ENCODE results near the gene OPCML.

OPCML gene

GRCh38 chr11:132595711-132596134 is 936.6 kb downstream of the OPCML start:
- Histone ChIP-seq H3K4me3 (no peak overlapping the region), H3K9me3 (no peaks in the 10 kb centered on the region), H3K4me1 (no peaks in the 10 kb centered on the region), H3K27me3 (ENCODE audit: low read depth) (no peaks in the 10 kb centered on the region), H3K36me3 (replicated peaks) (no peaks in the 10 kb centered on the region)
- in situ Hi-C loops (cut with MboI; ENCODE audit: low sequenced_read_pairs): no loop called here
- no peak for DNase-seq (ENCODE audit: low spot score in 2 of 2)

- H3K36me3 ChIP-seq (replicated peaks): no peaks in the 10 kb centered on the region
- in situ Hi-C loops (cut with MboI; ENCODE audit: low sequenced_read_pairs): no loop called here
Observed at GRCh38 chr11:132595246-132595645, 937.1 kb downstream of the OPCML start.

GRCh38 chr11:132590986-132591385 is 941.3 kb downstream of the OPCML start:
- no peak for DNase-seq (ENCODE audit: low spot score in 2 of 2)
- H3K9me3 ChIP-seq: no peaks in the 10 kb centered on the region
- no peak overlapping the region for H3K4me3 ChIP-seq
- no peaks in the 10 kb centered on the region for H3K4me1 ChIP-seq
- H3K36me3 ChIP-seq (replicated peaks): no peaks in the 10 kb centered on the region
- H3K27me3 ChIP-seq (ENCODE audit: low read depth): no peaks in the 10 kb centered on the region
- in situ Hi-C loops (cut with MboI; ENCODE audit: low sequenced_read_pairs): no loop called here

More at GRCh38 chr11:132595246-132595645, 937.1 kb downstream of the OPCML start:
- Histone ChIP-seq H3K9me3 (no peaks in the 10 kb centered on the region), H3K4me1 (no peaks in the 10 kb centered on the region), H3K4me3 (no peak overlapping the region), H3K27me3 (ENCODE audit: low read depth) (no peaks in the 10 kb centered on the region)
- DNase-seq (ENCODE audit: low spot score in 2 of 2): no peak

GRCh38 chr11:132590554-132590953 is 941.7 kb downstream of the OPCML start:
- Histone ChIP-seq H3K4me3 (no peak overlapping the region), H3K4me1 (no peaks in the 10 kb centered on the region), H3K27me3 (ENCODE audit: low read depth) (no peaks in the 10 kb centered on the region), H3K36me3 (replicated peaks) (no peaks in the 10 kb centered on the region), H3K9me3 (no peaks in the 10 kb centered on the region)
- in situ Hi-C loops (cut with MboI; ENCODE audit: low sequenced_read_pairs): no loop called here
- no peak for DNase-seq (ENCODE audit: low spot score in 2 of 2)

- in situ Hi-C loops (cut with MboI; ENCODE audit: low sequenced_read_pairs): no loop called here
- Histone ChIP-seq H3K9me3 (no peaks in the 10 kb centered on the region), H3K36me3 (replicated peaks) (no peaks in the 10 kb centered on the region), H3K4me3 (no peak overlapping the region), H3K27me3 (ENCODE audit: low read depth) (no peaks in the 10 kb centered on the region), H3K4me1 (no peaks in the 10 kb centered on the region)
- no peak for DNase-seq (ENCODE audit: low spot score in 2 of 2)
Observed at GRCh38 chr11:132589791-132590190, 942.5 kb downstream of the OPCML start.

GRCh38 chr11:132588366-132588765 is 943.9 kb downstream of the OPCML start:
- no peak for DNase-seq (ENCODE audit: low spot score in 2 of 2)
- H3K4me3 ChIP-seq: no peak overlapping the region

GRCh38 chr11:132587716-132588115 is 944.6 kb downstream of the OPCML start:
- Histone ChIP-seq H3K9me3 (no peaks in the 10 kb centered on the region), H3K4me3 (no peak overlapping the region), H3K27me3 (ENCODE audit: low read depth) (no peaks in the 10 kb centered on the region), H3K36me3 (replicated peaks) (no peaks in the 10 kb centered on the region), H3K4me1 (no peaks in the 10 kb centered on the region)
- DNase-seq (ENCODE audit: low spot score in 2 of 2): no peak
- in situ Hi-C loops (cut with MboI; ENCODE audit: low sequenced_read_pairs): no loop called here

More at GRCh38 chr11:132588366-132588765, 943.9 kb downstream of the OPCML start:
- in situ Hi-C loops (cut with MboI; ENCODE audit: low sequenced_read_pairs): no loop called here
- H3K36me3 ChIP-seq (replicated peaks): no peaks in the 10 kb centered on the region
- H3K4me1 ChIP-seq: no peaks in the 10 kb centered on the region
- no peaks in the 10 kb centered on the region for H3K27me3 ChIP-seq (ENCODE audit: low read depth)
- H3K9me3 ChIP-seq: no peaks in the 10 kb centered on the region

- DNase-seq (ENCODE audit: low spot score in 2 of 2): no peak
- Histone ChIP-seq H3K4me3 (no peak overlapping the region), H3K9me3 (no peaks in the 10 kb centered on the region), H3K4me1 (no peaks in the 10 kb centered on the region), H3K27me3 (ENCODE audit: low read depth) (no peaks in the 10 kb centered on the region), H3K36me3 (replicated peaks) (no peaks in the 10 kb centered on the region)
- in situ Hi-C loops (cut with MboI; ENCODE audit: low sequenced_read_pairs): no loop called here
Observed at GRCh38 chr11:132586801-132587200, 945.5 kb downstream of the OPCML start.

GRCh38 chr11:132579634-132580327 is 952.5 kb downstream of the OPCML start:
- Histone ChIP-seq H3K9me3 (no peaks in the 10 kb centered on the region), H3K4me1 (no peaks in the 10 kb centered on the region), H3K36me3 (replicated peaks) (no peaks in the 10 kb centered on the region), H3K4me3 (no peak overlapping the region), H3K27me3 (ENCODE audit: low read depth) (no peaks in the 10 kb centered on the region)
- in situ Hi-C loops (cut with MboI; ENCODE audit: low sequenced_read_pairs): no loop called here
- no peak for DNase-seq (ENCODE audit: low spot score in 2 of 2)

- DNase-seq (ENCODE audit: low spot score in 2 of 2): no peak
- Histone ChIP-seq H3K4me3 (no peak overlapping the region), H3K36me3 (replicated peaks) (no peaks in the 10 kb centered on the region), H3K27me3 (ENCODE audit: low read depth) (no peaks in the 10 kb centered on the region), H3K4me1 (no peaks in the 10 kb centered on the region), H3K9me3 (no peaks in the 10 kb centered on the region)
- in situ Hi-C loops (cut with MboI; ENCODE audit: low sequenced_read_pairs): no loop called here
Observed at GRCh38 chr11:132579136-132579535, 953.2 kb downstream of the OPCML start.

GRCh38 chr11:132578580-132578979 is 953.7 kb downstream of the OPCML start:
- no peak for DNase-seq (ENCODE audit: low spot score in 2 of 2)
- Histone ChIP-seq H3K4me3 (no peak overlapping the region), H3K9me3 (no peaks in the 10 kb centered on the region), H3K4me1 (no peaks in the 10 kb centered on the region), H3K27me3 (ENCODE audit: low read depth) (no peaks in the 10 kb centered on the region), H3K36me3 (replicated peaks) (no peaks in the 10 kb centered on the region)
- in situ Hi-C loops (cut with MboI; ENCODE audit: low sequenced_read_pairs): no loop called here

- in situ Hi-C loops (cut with MboI; ENCODE audit: low sequenced_read_pairs): no loop called here
- DNase-seq (ENCODE audit: low spot score in 2 of 2): no peak
- H3K27me3 ChIP-seq (ENCODE audit: low read depth): no peaks in the 10 kb centered on the region
Observed at GRCh38 chr11:132576706-132577105, 955.6 kb downstream of the OPCML start.

GRCh38 chr11:132564091-132564885 is 968.0 kb downstream of the OPCML start:
- H3K4me3 ChIP-seq: no peak overlapping the region
- no peaks in the 10 kb centered on the region for H3K36me3 ChIP-seq (replicated peaks)
- no peaks in the 10 kb centered on the region for H3K27me3 ChIP-seq (ENCODE audit: low read depth)
- no peak for DNase-seq (ENCODE audit: low spot score in 2 of 2)
- no peaks in the 10 kb centered on the region; the same call in 1 of the 2 replicates for H3K9me3 ChIP-seq
- in situ Hi-C loops (cut with MboI; ENCODE audit: low sequenced_read_pairs): no loop called here
- no peaks in the 10 kb centered on the region for H3K4me1 ChIP-seq

More at GRCh38 chr11:132576706-132577105, 955.6 kb downstream of the OPCML start:
- H3K4me1 ChIP-seq: no peaks in the 10 kb centered on the region
- H3K4me3 ChIP-seq: no peak overlapping the region
- H3K9me3 ChIP-seq: no peaks in the 10 kb centered on the region
- no peaks in the 10 kb centered on the region for H3K36me3 ChIP-seq (replicated peaks)

GRCh38 chr11:132563050-132563449 is 969.3 kb downstream of the OPCML start:
- no peaks in the 10 kb centered on the region; the same call in 1 of the 2 replicates for H3K9me3 ChIP-seq
- no peaks in the 10 kb centered on the region for H3K4me1 ChIP-seq
- H3K4me3 ChIP-seq: no peak overlapping the region
- in situ Hi-C loops (cut with MboI; ENCODE audit: low sequenced_read_pairs): no loop called here
- H3K27me3 ChIP-seq (ENCODE audit: low read depth): no peaks in the 10 kb centered on the region
- no peak for DNase-seq (ENCODE audit: low spot score in 2 of 2)
- H3K36me3 ChIP-seq (replicated peaks): no peaks in the 10 kb centered on the region
